HUES64 (cell line): ENCODE data around the gene TSPO2.
"Not testable (repeated sequence)": the region's sequence is repeated elsewhere in the genome, so short reads cannot be mapped to it uniquely, and the experiment has no call there.

Source experiments
- H3K27ac ChIP-seq: 2 replicates; pipeline ENCODE4 v1.7.0; 2013; ENCODE audit warnings: low read depth, low read length, inconsistent platforms
- H3K27me3 ChIP-seq: 2 replicates; pipeline ENCODE4 v1.6.1; 2013; ENCODE audit warnings: mild to moderate bottlenecking, low read length; ENCODE audit not compliant: insufficient read depth
- H3K36me3 ChIP-seq: 2 replicates; pipeline ENCODE4 v1.6.1; 2013; ENCODE audit warnings: mild to moderate bottlenecking, low read length; ENCODE audit not compliant: insufficient read depth
- H3K4me1 ChIP-seq: 2 replicates; pipeline ENCODE4 v1.6.1; 2013; ENCODE audit warnings: mild to moderate bottlenecking, low read length, moderate library complexity; ENCODE audit not compliant: insufficient read depth
- H3K4me3 ChIP-seq: 2 replicates; pipeline ENCODE4 v1.5.1; 2013; ENCODE audit warnings: mild to moderate bottlenecking, low read length, moderate library complexity
- H3K9ac ChIP-seq: 2 replicates; pipeline ENCODE4 v1.6.1; 2013; ENCODE audit warnings: mild to moderate bottlenecking, low read depth, low read length
- H3K9me3 ChIP-seq: 2 replicates; pipeline ENCODE4 v1.6.1; 2013; ENCODE audit warnings: low read depth, low read length; ENCODE audit not compliant: insufficient read depth
- WGBS: fragments of 150-250, 120-280 bp; methylation state at CpG from one replicate; pipeline ENCODE4 v1.1.7; 2013; ENCODE audit warnings: missing lambda C conversion rate; 5-methylcytosine and 5-hydroxymethylcytosine counted together

Gene TSPO2

GRCh38 chr6:41009669-41010068, 32.6 kb upstream of the TSPO2 start:
- Histone ChIP-seq H3K4me1 (no peaks in the 10 kb centered on the region), H3K9me3 (no peaks in the 10 kb centered on the region), H3K4me3 (no peak overlapping the region), H3K36me3 (no peaks in the 10 kb centered on the region), H3K27ac (no peak overlapping the region), H3K9ac (no peak overlapping the region), H3K27me3 (no peaks in the 10 kb centered on the region)
- 93% methylated on average over 1 of the region's 1 CpG for WGBS

GRCh38 chr6:41011673-41012072, 30.6 kb upstream of the TSPO2 start:
- no peak overlapping the region for H3K27ac ChIP-seq
- H3K4me1 ChIP-seq: no peaks in the 10 kb centered on the region
- H3K9me3 ChIP-seq: no peaks in the 10 kb centered on the region
- H3K36me3 ChIP-seq: no peaks in the 10 kb centered on the region
- WGBS: 95% methylated on average over 2 of the region's 2 CpGs
- no peak overlapping the region for H3K9ac ChIP-seq
- no peaks in the 10 kb centered on the region for H3K27me3 ChIP-seq
- H3K4me3 ChIP-seq: no peak overlapping the region

GRCh38 chr6:41013466-41014153, 28.7 kb upstream of the TSPO2 start:
- H3K4me3 ChIP-seq: no peak overlapping the region
- H3K27ac ChIP-seq: no peak overlapping the region
- no peaks in the 10 kb centered on the region for H3K27me3 ChIP-seq
- WGBS: 95% methylated on average over 3 of the region's 5 CpGs
- no peaks in the 10 kb centered on the region for H3K36me3 ChIP-seq
- H3K9ac ChIP-seq: no peak overlapping the region
- H3K9me3 ChIP-seq: no peaks in the 10 kb centered on the region
- no peaks in the 10 kb centered on the region for H3K4me1 ChIP-seq

GRCh38 chr6:41014780-41015179, 27.5 kb upstream of the TSPO2 start:
- Histone ChIP-seq H3K4me3 (no peak overlapping the region), H3K9ac (no peak overlapping the region), H3K27ac (no peak overlapping the region), H3K9me3 (no peaks in the 10 kb centered on the region), H3K27me3 (no peaks in the 10 kb centered on the region), H3K4me1 (no peaks in the 10 kb centered on the region), H3K36me3 (no peaks in the 10 kb centered on the region)
- 93% methylated on average over 4 of the region's 4 CpGs for WGBS

GRCh38 chr6:41015860-41016259, 26.4 kb upstream of the TSPO2 start:
- H3K9me3 ChIP-seq, H3K36me3 ChIP-seq, H3K4me1 ChIP-seq, H3K4me3 ChIP-seq, H3K27ac ChIP-seq, H3K9ac ChIP-seq, H3K27me3 ChIP-seq: not testable (repeated sequence)
- whole genome bisulfite sequencing: 99% methylated on average over 3 of the region's 5 CpGs

GRCh38 chr6:41017663-41018062, 24.6 kb upstream of the TSPO2 start:
- Histone ChIP-seq H3K27me3 (no peaks in the 10 kb centered on the region), H3K36me3 (no peaks in the 10 kb centered on the region), H3K4me1 (no peaks in the 10 kb centered on the region), H3K27ac (no peak overlapping the region), H3K9me3 (no peaks in the 10 kb centered on the region), H3K9ac (no peak overlapping the region), H3K4me3 (no peak overlapping the region)
- 98% methylated on average over 1 of the region's 1 CpG for whole genome bisulfite sequencing

GRCh38 chr6:41021832-41022231, 20.4 kb upstream of the TSPO2 start:
- H3K4me1 ChIP-seq: peaks cover 13% of the 10 kb centered on the region; the same call in 1 of the 2 replicates
- H3K36me3 ChIP-seq: no peaks in the 10 kb centered on the region; the same call in 1 of the 2 replicates
- no peaks in the 10 kb centered on the region for H3K27me3 ChIP-seq
- H3K9me3 ChIP-seq: no peaks in the 10 kb centered on the region
- H3K9ac ChIP-seq: no peak overlapping the region
- no peak overlapping the region for H3K27ac ChIP-seq
- no peak overlapping the region for H3K4me3 ChIP-seq
- 93% methylated on average over 3 of the region's 3 CpGs for WGBS

GRCh38 chr6:41022294-41022693, 20.0 kb upstream of the TSPO2 start:
- Histone ChIP-seq H3K9ac (no peak overlapping the region), H3K4me3 (no peak overlapping the region), H3K27me3 (no peaks in the 10 kb centered on the region), H3K4me1 (peaks cover 17% of the 10 kb centered on the region), H3K36me3 (no peaks in the 10 kb centered on the region; the same call in 1 of the 2 replicates), H3K27ac (no peak overlapping the region), H3K9me3 (no peaks in the 10 kb centered on the region)

GRCh38 chr6:41023114-41023513, 19.2 kb upstream of the TSPO2 start:
- Histone ChIP-seq H3K9me3 (no peaks in the 10 kb centered on the region), H3K27me3 (no peaks in the 10 kb centered on the region), H3K9ac (no peak overlapping the region), H3K27ac (no peak overlapping the region), H3K36me3 (no peaks in the 10 kb centered on the region; the same call in 1 of the 2 replicates), H3K4me3 (no peak overlapping the region), H3K4me1 (peaks cover 19% of the 10 kb centered on the region)
- 92% methylated on average over 3 of the region's 3 CpGs for WGBS

- Histone ChIP-seq H3K4me3 (no peak overlapping the region), H3K27me3 (no peaks in the 10 kb centered on the region), H3K4me1 (peaks cover 31% of the 10 kb centered on the region), H3K27ac (no peak overlapping the region), H3K36me3 (no peaks in the 10 kb centered on the region; the same call in 1 of the 2 replicates), H3K9me3 (no peaks in the 10 kb centered on the region), H3K9ac (no peak overlapping the region)
- WGBS: 89% methylated on average over 3 of the region's 3 CpGs
Observed at GRCh38 chr6:41025966-41026530, 16.2 kb upstream of the TSPO2 start.

- 27% methylated on average over 4 of the region's 4 CpGs for WGBS
- H3K9ac ChIP-seq: peak overlapping the region; percentile 67
- H3K4me3 ChIP-seq: peak overlapping the region; percentile 58
- H3K27ac ChIP-seq: no peak overlapping the region
- H3K4me1 ChIP-seq: peaks cover 31% of the 10 kb centered on the region
- H3K27me3 ChIP-seq: no peaks in the 10 kb centered on the region
- no peaks in the 10 kb centered on the region; the same call in 1 of the 2 replicates for H3K36me3 ChIP-seq
- H3K9me3 ChIP-seq: no peaks in the 10 kb centered on the region
Observed at GRCh38 chr6:41027241-41027640, 15.0 kb upstream of the TSPO2 start.
